Testis (tissue), 3 donors: ENCODE measurements around the gene MSANTD7. TPM values are rescaled to one million over a fixed set of nuclear protein-coding genes. Genes with fewer than 3 reads are reported as not detected.

Source experiments
- DNase-seq: peaks from one replicate; pipeline ENCODE4 v3.0.0-alpha.2; 2019
- H3K27ac ChIP-seq, 2 donors: fragments of 200-600 bp; sonication (generic); one replicate each; pipeline ENCODE4 v1.5.1; 2019
- H3K27me3 ChIP-seq: fragments of 200-600 bp; sonication (generic); one replicate; pipeline ENCODE4 v1.5.1; 2019
- H3K36me3 ChIP-seq: fragments of 200-600 bp; sonication (generic); one replicate; pipeline ENCODE4 v1.5.1; 2017; ENCODE audit warnings: low read depth; ENCODE audit errors: missing control alignments
- H3K4me1 ChIP-seq: fragments of 200-600 bp; sonication (generic); one replicate; pipeline ENCODE4 v1.5.1; 2019
- H3K4me3 ChIP-seq, 2 donors: fragments of 200-600 bp; sonication (generic); one replicate each; pipeline ENCODE4 v1.5.1; 2017 to 2019
- H3K9me3 ChIP-seq: fragments of 200-600 bp; sonication (generic); one replicate; pipeline ENCODE4 v1.5.1; 2017
- POLR2A ChIP-seq: fragments of 450-650 bp; IDR thresholded peaks from one replicate; pipeline ENCODE4 v1.6.1; 2017; ENCODE audit warnings: antibody characterized with exemption, mild to moderate bottlenecking, moderate library complexity
- WGBS, 2 donors: methylation state at CpG; one replicate each; pipeline ENCODE4 v1.1.5; 2018; 5-methylcytosine and 5-hydroxymethylcytosine counted together
- intact Hi-C: fragments of 100-400 bp; cut with DNase I; formaldehyde crosslinking; loops from one replicate; pipeline ENCODE4 v1.15.1; 2023; ENCODE audit warnings: low total_unique reads
- polyA plus RNA-seq: library from polyadenylated mRNA; stranded (reverse); fragments of 350-450 nt; fragmentation: Illumina TruSeq; extraction: RNeasy Lipid Tissue Mini Kit (QIAGEN cat#74804); gene quantifications from one replicate; pipeline ENCODE4 v1.2.3, GENCODE V29; 2014; ENCODE audit warnings: low read depth, low replicate concordance; ENCODE audit not compliant: insufficient read depth
- total RNA-seq, 2 donors: library from RNA; depleted of rRNA; stranded (reverse); fragments of >200 nt; gene quantifications; one replicate each; pipeline ENCODE4 v1.2.3, GENCODE V29; 2016
- TF ChIP-seq, protein P1 (sequence below), 3 experiments: fragments of 450-650 bp in 2 of 3; fragments of 200-600 bp in 1 of 3; sonication (generic) in 1 of 3; IDR thresholded peaks; one replicate each; pipeline ENCODE4 v1.5.1; 2016 to 2019; ENCODE audit warnings: antibody characterized with exemption in 3 of 3, mild to moderate bottlenecking in 2 of 3, moderate library complexity in 1 of 3

The MSANTD7 gene
- total and polyA plus RNA-seq, 3 donors from 2014 or later = 14.3 to 16.0 (median 15.3) TPM

DNA sequence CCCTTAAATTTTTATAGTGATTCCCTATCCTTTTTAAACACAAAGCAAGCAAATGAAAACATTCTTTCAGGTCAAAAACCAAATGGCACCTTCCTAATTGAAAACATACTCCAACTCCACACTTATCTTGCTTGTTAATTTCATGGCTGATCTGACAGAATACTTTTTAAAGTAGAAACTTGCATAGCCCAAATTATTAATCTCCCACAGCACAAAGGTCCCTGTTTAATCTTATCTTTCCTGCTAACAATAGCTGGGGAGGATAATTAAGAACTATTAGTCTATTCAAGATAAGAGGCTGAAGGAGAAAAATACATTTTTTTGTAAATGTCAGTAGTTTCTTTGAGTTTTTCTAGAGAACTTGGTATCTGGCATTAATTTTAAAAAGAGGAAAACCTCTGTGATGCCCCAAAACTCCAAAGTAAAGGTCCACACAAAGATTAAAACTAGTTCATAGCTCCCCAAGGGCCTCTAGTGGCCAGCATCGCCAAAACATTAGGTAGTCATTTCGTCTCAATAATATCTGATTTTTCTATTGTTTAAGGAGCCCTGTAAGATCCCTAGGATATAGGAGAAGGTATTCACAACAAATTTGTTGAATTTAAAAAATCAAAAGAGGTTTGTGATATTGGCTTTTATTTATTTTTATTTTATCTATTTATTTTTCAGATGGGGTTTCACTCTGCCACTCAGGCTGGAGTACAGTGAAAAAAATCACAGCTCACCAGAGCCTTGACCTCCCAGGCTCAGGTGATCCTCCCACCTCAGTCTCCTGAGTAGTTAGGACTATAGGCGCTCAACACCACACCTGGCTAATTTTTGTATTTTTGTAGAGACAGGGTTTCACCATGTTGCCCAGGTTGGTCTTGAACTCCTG, 15.0 kb upstream of the MSANTD7 start:
- TF ChIP-seq POLR2A = no peak
- TF ChIP-seq, protein P1, sequence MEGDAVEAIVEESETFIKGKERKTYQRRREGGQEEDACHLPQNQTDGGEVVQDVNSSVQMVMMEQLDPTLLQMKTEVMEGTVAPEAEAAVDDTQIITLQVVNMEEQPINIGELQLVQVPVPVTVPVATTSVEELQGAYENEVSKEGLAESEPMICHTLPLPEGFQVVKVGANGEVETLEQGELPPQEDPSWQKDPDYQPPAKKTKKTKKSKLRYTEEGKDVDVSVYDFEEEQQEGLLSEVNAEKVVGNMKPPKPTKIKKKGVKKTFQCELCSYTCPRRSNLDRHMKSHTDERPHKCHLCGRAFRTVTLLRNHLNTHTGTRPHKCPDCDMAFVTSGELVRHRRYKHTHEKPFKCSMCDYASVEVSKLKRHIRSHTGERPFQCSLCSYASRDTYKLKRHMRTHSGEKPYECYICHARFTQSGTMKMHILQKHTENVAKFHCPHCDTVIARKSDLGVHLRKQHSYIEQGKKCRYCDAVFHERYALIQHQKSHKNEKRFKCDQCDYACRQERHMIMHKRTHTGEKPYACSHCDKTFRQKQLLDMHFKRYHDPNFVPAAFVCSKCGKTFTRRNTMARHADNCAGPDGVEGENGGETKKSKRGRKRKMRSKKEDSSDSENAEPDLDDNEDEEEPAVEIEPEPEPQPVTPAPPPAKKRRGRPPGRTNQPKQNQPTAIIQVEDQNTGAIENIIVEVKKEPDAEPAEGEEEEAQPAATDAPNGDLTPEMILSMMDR (IDR thresholded peaks at IDR 0.05) = peak; percentile 26 to 47 (median 32)
- intact Hi-C loops = no loop called here

DNA sequence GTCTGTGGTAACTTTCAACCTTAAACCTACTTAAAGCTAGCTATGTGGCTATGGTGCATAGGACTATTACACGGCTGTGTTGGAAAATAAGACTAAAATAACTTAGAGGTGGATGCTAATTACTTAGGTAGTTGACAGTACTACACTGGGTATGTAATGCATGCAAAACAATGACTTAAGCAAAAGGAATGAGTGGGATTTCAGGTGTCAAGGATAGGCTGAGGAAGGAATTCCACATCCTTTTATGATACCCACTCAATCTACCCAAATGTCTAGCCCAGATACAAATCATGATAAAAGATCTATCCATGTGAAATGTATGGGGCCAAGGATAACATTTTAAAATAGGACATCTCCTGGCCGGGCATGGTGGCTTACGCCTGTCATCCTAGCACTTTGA, 14.1 kb upstream of the MSANTD7 start:
- intact Hi-C loops = no loop called here
- no peaks in the 10 kb centered on the region for H3K27me3 ChIP-seq
- WGBS, 2 donors = 93 to 95% methylated on average over 3 of the region's 3 CpGs
- H3K36me3 ChIP-seq = no peaks in the 10 kb centered on the region
- no peak overlapping the region for H3K27ac ChIP-seq
- H3K9me3 ChIP-seq = no peaks in the 10 kb centered on the region
- no peaks in the 10 kb centered on the region for H3K4me1 ChIP-seq
- TF ChIP-seq, protein P1 (IDR thresholded peaks at IDR 0.05) = no peak
- TF ChIP-seq POLR2A = no peak
- DNase-seq = no peak
- H3K4me3 ChIP-seq = no peak overlapping the region

More for the DNA sequence above, 15.0 kb upstream of the MSANTD7 start:
- H3K36me3 ChIP-seq = no peaks in the 10 kb centered on the region
- no peak overlapping the region for H3K27ac ChIP-seq
- H3K4me1 ChIP-seq = no peaks in the 10 kb centered on the region
- 40 to 66% methylated on average over 3 of the region's 3 CpGs for WGBS, 2 donors
- no peak overlapping the region for H3K4me3 ChIP-seq
- DNase-seq = peak; percentile 26
- no peaks in the 10 kb centered on the region for H3K27me3 ChIP-seq
- no peaks in the 10 kb centered on the region for H3K9me3 ChIP-seq

DNA sequence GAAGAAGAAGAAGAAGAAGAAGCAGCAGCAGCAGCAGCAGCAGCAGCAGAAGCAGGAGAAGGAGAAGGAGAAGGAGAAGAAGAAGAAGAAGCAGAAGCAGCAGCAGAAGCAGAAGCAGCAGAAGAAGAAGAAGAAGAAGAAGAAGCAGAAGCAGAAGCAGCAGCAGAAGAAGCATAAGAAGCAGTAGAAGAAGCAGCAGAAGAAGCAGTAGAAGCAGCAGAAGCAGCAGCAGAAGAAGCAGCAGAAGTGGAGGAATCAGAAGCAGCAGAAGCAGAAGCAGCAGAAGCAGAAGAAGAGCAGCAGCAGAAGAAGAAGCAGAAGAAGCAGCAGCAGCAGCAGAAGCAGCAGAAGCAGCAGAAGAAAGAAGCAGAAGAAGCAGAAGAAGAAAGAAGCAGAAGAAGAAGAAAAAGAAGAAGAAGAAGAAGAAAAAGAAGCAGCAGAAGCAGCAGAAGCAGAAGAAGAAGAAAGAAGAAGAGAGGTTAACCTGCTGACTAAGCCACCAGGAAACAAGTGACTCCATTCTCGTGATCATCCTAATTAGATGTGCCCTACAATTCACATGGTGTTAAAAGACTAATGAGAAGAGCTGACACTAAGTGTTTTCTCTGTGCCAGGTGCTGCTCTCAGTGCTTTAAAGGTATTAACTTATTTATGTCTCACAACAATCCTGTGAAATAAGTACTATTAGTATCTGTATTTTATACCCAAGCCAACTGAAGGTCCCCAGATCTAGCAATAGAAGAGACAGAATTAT, 11.9 kb upstream of the MSANTD7 start:
- Histone ChIP-seq H3K27me3 (no peaks in the 10 kb centered on the region), H3K4me3 (no peak overlapping the region), H3K9me3 (no peaks in the 10 kb centered on the region), H3K4me1 (no peaks in the 10 kb centered on the region), H3K27ac (no peak overlapping the region), H3K36me3 (no peaks in the 10 kb centered on the region)
- TF ChIP-seq, protein P1 (IDR thresholded peaks at IDR 0.05) = no peak
- TF ChIP-seq POLR2A = no peak
- 56 to 71% methylated on average over 1 of the region's 1 CpG for WGBS, 2 donors
- DNase-seq = no peak
- intact Hi-C loops = no loop called here

DNA sequence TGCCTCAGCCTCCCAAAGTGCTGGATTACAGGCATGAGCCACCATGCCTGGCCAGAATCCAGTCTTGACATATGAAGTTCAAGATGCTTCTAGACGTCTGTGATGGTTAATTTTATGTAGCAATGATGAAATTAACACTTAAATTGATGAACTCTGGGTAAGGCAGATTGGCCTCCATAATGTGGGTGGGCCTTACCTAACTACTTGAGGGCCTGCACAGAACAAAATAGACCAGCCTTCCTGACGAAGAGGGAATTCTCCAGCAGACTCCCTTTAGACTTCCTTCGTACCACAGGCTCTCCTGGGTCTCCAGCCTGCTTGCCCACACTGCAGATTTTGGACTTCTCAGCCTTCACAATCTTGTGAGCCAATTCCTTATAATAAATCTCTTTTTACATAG, 5.0 kb upstream of the MSANTD7 start:
- Histone ChIP-seq H3K36me3 (no peaks in the 10 kb centered on the region), H3K4me1 (peaks cover 10% of the 10 kb centered on the region), H3K4me3 (no peak overlapping the region), H3K27ac (no peak overlapping the region), H3K9me3 (no peaks in the 10 kb centered on the region), H3K27me3 (no peaks in the 10 kb centered on the region)
- TF ChIP-seq POLR2A = no peak
- TF ChIP-seq, protein P1 (IDR thresholded peaks at IDR 0.05) = no peak
- 74 to 84% methylated on average over 3 of the region's 3 CpGs for WGBS, 2 donors
- intact Hi-C loops = no loop called here
- DNase-seq = no peak
